Hepatocyte (in vitro differentiated cells): ENCODE results near the gene ZMYM2. TPM values are rescaled to one million over a fixed set of nuclear protein-coding genes. Genes with fewer than 3 reads are reported as not detected.

Experiments used
- DNase-seq: peaks from one replicate; pipeline ENCODE4 v3.0.0-alpha.2; 2016; ENCODE audit warnings: low spot score
- H2AFZ ChIP-seq: fragments of 200-600 bp; sonication (generic); 2 replicates; pipeline ENCODE4 v1.6.0; 2016; ENCODE audit warnings: antibody characterized with exemption, mild to moderate bottlenecking
- H3K27ac ChIP-seq: fragments of 200-600 bp; sonication (generic); 2 replicates; pipeline ENCODE4 v1.5.1; 2016; ENCODE audit warnings: mild to moderate bottlenecking
- H3K27me3 ChIP-seq: fragments of 200-600 bp; sonication (generic); 2 replicates; pipeline ENCODE4 v1.6.1; 2016
- H3K36me3 ChIP-seq: fragments of 200-600 bp; sonication (generic); replicated peaks from 2 replicates; pipeline ENCODE4 v1.5.1; 2016; ENCODE audit warnings: low read depth; ENCODE audit not compliant: insufficient read depth
- H3K4me1 ChIP-seq: fragments of 200-600 bp; sonication (generic); 2 replicates; pipeline ENCODE4 v1.5.1; 2016; ENCODE audit warnings: mild to moderate bottlenecking, moderate library complexity; ENCODE audit not compliant: insufficient read depth
- H3K4me2 ChIP-seq: fragments of 200-600 bp; sonication (generic); 2 replicates; pipeline ENCODE4 v1.6.0; 2016
- H3K4me3 ChIP-seq: fragments of 200-600 bp; sonication (generic); 2 replicates; pipeline ENCODE4 v1.5.1; 2016; ENCODE audit warnings: mild to moderate bottlenecking
- H3K79me2 ChIP-seq: fragments of 200-600 bp; sonication (generic); 2 replicates; pipeline ENCODE4 v1.6.0; 2017; ENCODE audit warnings: mild to moderate bottlenecking
- H3K9me2 ChIP-seq: fragments of 200-600 bp; sonication (generic); replicated peaks from 2 replicates; pipeline ENCODE4 v1.6.0; 2017; ENCODE audit warnings: mild to moderate bottlenecking; ENCODE audit not compliant: insufficient read depth
- H3K9me3 ChIP-seq: fragments of 200-600 bp; sonication (generic); 2 replicates; pipeline ENCODE4 v1.5.1; 2016; ENCODE audit warnings: low read depth, mild to moderate bottlenecking
- H4K20me1 ChIP-seq: fragments of 200-600 bp; sonication (generic); 2 replicates; pipeline ENCODE4 v1.6.0; 2016; ENCODE audit warnings: mild to moderate bottlenecking; ENCODE audit not compliant: insufficient read depth, poor library complexity, severe bottlenecking
- EZH2 ChIP-seq: fragments of 200-600 bp; sonication (generic); IDR thresholded peaks from 2 replicates; pipeline ENCODE4 v1.6.1; 2016; ENCODE audit warnings: antibody characterized with exemption, mild to moderate bottlenecking, borderline replicate concordance
- EZH2phosphoT487 ChIP-seq: fragments of 200-600 bp; sonication (generic); IDR thresholded peaks from one replicate; pipeline ENCODE4 v1.6.1; 2018; ENCODE audit warnings: antibody characterized with exemption, mild to moderate bottlenecking, low read depth, moderate library complexity; ENCODE audit not compliant: unreplicated experiment, severe bottlenecking
- WGBS: methylation state at CpG from one replicate; pipeline ENCODE4 v1.1.6; 2016; ENCODE audit warnings: low lambda C conversion rate; ENCODE audit errors: missing lambda C conversion rate; 5-methylcytosine and 5-hydroxymethylcytosine counted together
- polyA plus RNA-seq: library from polyadenylated mRNA; unstranded; fragments of >200 nt; fragmentation: Nextera tagmentation; extraction: Ambion mirVana; gene quantifications from 2 replicates; pipeline ENCODE4 v1.2.1, GENCODE V29; 2016
- total RNA-seq: library from RNA; depleted of rRNA; stranded (reverse); fragments of >200 nt; gene quantifications from 2 replicates; pipeline ENCODE4 v1.2.3, GENCODE V29; 2014
- TF ChIP-seq, protein P1 (sequence below): fragments of 200-600 bp; sonication (generic); IDR thresholded peaks from 2 replicates; pipeline ENCODE4 v1.5.1; 2016; ENCODE audit warnings: antibody characterized with exemption, mild to moderate bottlenecking; ENCODE audit not compliant: poor library complexity

Gene ZMYM2
- total and polyA plus RNA-seq, 2 experiments from 2014 or later: 25.2 to 91.1 TPM

DNA sequence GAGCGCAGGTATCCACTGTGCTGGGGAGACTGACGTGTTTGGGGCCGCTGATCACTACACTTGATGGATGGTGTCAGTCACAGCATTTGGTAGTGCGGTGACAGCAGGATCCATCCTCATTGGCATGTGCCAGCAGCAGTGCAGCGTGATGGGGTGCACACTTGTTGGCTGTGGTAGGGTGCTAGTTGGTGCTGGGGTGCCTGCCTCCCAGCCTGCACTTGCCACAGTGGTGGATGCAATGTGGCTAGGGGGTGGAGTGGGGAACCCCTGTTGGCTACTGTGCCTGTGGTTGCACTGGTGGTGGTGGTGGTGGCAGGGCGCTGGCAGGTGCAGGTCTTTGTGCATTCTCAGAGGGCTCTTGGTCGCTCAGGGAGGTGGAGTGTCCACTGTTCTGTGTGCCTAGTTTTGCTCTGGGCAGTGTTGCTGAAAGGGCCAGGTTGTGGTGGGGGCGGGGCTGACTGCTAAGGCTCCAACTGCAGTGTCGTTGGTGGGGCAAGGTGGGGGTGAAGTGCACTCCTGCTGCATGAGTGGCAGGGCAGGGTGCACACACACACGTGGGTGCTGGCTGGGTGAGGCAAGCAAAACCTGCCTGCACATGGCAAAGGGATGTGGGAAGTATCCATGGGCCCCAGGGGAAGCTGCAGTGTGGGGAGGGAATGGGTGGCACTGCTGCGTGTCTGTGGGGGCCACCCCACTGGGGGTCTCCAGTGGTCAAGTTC is 84.8 kb downstream of the ZMYM2 start:
- TF ChIP-seq, protein P1, sequence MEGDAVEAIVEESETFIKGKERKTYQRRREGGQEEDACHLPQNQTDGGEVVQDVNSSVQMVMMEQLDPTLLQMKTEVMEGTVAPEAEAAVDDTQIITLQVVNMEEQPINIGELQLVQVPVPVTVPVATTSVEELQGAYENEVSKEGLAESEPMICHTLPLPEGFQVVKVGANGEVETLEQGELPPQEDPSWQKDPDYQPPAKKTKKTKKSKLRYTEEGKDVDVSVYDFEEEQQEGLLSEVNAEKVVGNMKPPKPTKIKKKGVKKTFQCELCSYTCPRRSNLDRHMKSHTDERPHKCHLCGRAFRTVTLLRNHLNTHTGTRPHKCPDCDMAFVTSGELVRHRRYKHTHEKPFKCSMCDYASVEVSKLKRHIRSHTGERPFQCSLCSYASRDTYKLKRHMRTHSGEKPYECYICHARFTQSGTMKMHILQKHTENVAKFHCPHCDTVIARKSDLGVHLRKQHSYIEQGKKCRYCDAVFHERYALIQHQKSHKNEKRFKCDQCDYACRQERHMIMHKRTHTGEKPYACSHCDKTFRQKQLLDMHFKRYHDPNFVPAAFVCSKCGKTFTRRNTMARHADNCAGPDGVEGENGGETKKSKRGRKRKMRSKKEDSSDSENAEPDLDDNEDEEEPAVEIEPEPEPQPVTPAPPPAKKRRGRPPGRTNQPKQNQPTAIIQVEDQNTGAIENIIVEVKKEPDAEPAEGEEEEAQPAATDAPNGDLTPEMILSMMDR: no peak
- TF ChIP-seq EZH2: no peak
- no peak for TF ChIP-seq EZH2phosphoT487
- no peak overlapping the region for H3K4me2 ChIP-seq
- peaks cover 52% of the 10 kb centered on the region for H3K79me2 ChIP-seq
- H2AFZ ChIP-seq: no peak overlapping the region
- DNase-seq: no peak
- peaks cover 47% of the 10 kb centered on the region for H4K20me1 ChIP-seq
- no peaks in the 10 kb centered on the region for H3K36me3 ChIP-seq
- H3K9me3 ChIP-seq: no peaks in the 10 kb centered on the region
- H3K27me3 ChIP-seq: no peaks in the 10 kb centered on the region
- H3K4me1 ChIP-seq: no peaks in the 10 kb centered on the region
- no peaks in the 10 kb centered on the region for H3K9me2 ChIP-seq
- H3K4me3 ChIP-seq: no peak overlapping the region
- no peak overlapping the region for H3K27ac ChIP-seq
- 96% methylated on average over 11 of the region's 11 CpGs for WGBS

- no peaks in the 10 kb centered on the region for H3K4me1 ChIP-seq
- H3K36me3 ChIP-seq: no peaks in the 10 kb centered on the region
- no peaks in the 10 kb centered on the region for H3K9me3 ChIP-seq
- TF ChIP-seq EZH2phosphoT487: no peak
- TF ChIP-seq, protein P1: no peak
- no peak for TF ChIP-seq EZH2
- no peaks in the 10 kb centered on the region for H3K27me3 ChIP-seq
- H2AFZ ChIP-seq: no peak overlapping the region
- H3K4me3 ChIP-seq: no peak overlapping the region
- peaks cover 49% of the 10 kb centered on the region for H3K79me2 ChIP-seq
- H4K20me1 ChIP-seq: peaks cover 45% of the 10 kb centered on the region
- no peak overlapping the region for H3K27ac ChIP-seq
- no peak for DNase-seq
- no peaks in the 10 kb centered on the region for H3K9me2 ChIP-seq
- no peak overlapping the region for H3K4me2 ChIP-seq
- WGBS: 91% methylated on average over 1 of the region's 1 CpG
These were observed 85.6 kb downstream of the ZMYM2 start for GRCh38 chr13:20044086-20044485.

GRCh38 chr13:20045950-20046548 is 87.5 kb downstream of the ZMYM2 start:
- peaks cover 34% of the 10 kb centered on the region for H4K20me1 ChIP-seq
- H3K4me1 ChIP-seq: no peaks in the 10 kb centered on the region
- H2AFZ ChIP-seq: no peak overlapping the region
- DNase-seq: no peak
- H3K9me2 ChIP-seq: no peaks in the 10 kb centered on the region
- no peaks in the 10 kb centered on the region for H3K36me3 ChIP-seq
- H3K9me3 ChIP-seq: no peaks in the 10 kb centered on the region
- 80% methylated on average over 2 of the region's 2 CpGs for WGBS
- no peak for TF ChIP-seq EZH2
- TF ChIP-seq, protein P1: no peak
- no peak for TF ChIP-seq EZH2phosphoT487
- H3K27ac ChIP-seq: no peak overlapping the region
- no peak overlapping the region for H3K4me2 ChIP-seq
- H3K4me3 ChIP-seq: no peak overlapping the region
- H3K27me3 ChIP-seq: no peaks in the 10 kb centered on the region
- peaks cover 30% of the 10 kb centered on the region for H3K79me2 ChIP-seq
